Endothelial cell (in vitro differentiated cells): ENCODE data around the gene ERVFRD-1. TPM values are rescaled to one million over a fixed set of nuclear protein-coding genes. Genes with fewer than 3 reads are reported as not detected.

Experiments
- DNase-seq: peaks from one replicate; pipeline ENCODE4 v3.0.0; 2021; ENCODE audit warnings: low spot score
- H3K27ac Mint-ChIP-seq: one replicate; pipeline ENCODE4 v1.8.0; 2021; ENCODE audit warnings: mixed read lengths, inconsistent platforms; ENCODE audit not compliant: unreplicated experiment
- H3K27me3 Mint-ChIP-seq: one replicate; pipeline ENCODE4 v1.8.0; 2021; ENCODE audit warnings: mild to moderate bottlenecking, moderate library complexity, mixed read lengths, inconsistent platforms; ENCODE audit not compliant: unreplicated experiment
- H3K36me3 Mint-ChIP-seq: one replicate; pipeline ENCODE4 v1.8.0; 2021; ENCODE audit warnings: mild to moderate bottlenecking, low read depth, mixed read lengths, inconsistent platforms; ENCODE audit not compliant: unreplicated experiment
- H3K4me1 Mint-ChIP-seq: one replicate; pipeline ENCODE4 v1.8.0; 2021; ENCODE audit warnings: mild to moderate bottlenecking, mixed read lengths, inconsistent platforms; ENCODE audit not compliant: unreplicated experiment
- H3K4me3 Mint-ChIP-seq: one replicate; pipeline ENCODE4 v1.8.0; 2021; ENCODE audit warnings: mild to moderate bottlenecking, mixed read lengths, inconsistent platforms; ENCODE audit not compliant: unreplicated experiment
- H3K9me3 Mint-ChIP-seq: one replicate; pipeline ENCODE4 v1.8.0; 2021; ENCODE audit warnings: mixed read lengths, inconsistent platforms; ENCODE audit not compliant: unreplicated experiment
- total RNA-seq: library from RNA; stranded (reverse); fragmentation: NEBNext Ultra II Directional; extraction: Animal tissue kit (Norgen Biotek cat#: 25700); gene quantifications from one replicate; pipeline ENCODE4 v1.2.1, GENCODE V29; 2021; ENCODE audit not compliant: unreplicated experiment
- TF ChIP-seq, protein P1 (sequence below): fragments of 200-600 bp; sonication (generic); IDR thresholded peaks from one replicate; pipeline ENCODE4 v1.5.0; 2021; ENCODE audit warnings: antibody characterized with exemption; ENCODE audit not compliant: unreplicated experiment

Gene ERVFRD-1
- total RNA-seq, 1 donor from 2014 or later, result not detected

DNA sequence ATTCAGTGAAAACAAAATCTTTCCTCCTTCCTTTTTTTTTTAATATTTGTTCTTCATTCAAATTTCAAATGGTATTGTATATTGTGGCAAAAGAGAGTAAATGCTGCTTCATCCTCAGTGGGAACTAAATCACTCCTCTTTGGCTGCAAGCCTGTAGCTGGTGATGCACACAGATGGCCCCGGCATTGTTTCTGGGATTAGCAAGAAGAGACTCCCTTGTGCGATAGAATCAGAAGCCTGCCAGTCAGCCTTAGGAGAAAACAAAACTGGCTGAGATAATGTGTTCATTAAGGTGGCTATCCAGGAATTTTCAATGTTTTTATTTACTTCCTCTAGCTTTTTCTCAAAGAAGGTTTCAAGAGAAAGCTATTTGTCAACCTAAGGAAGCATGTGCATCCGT is 46.7 kb downstream of the ERVFRD-1 start:
- Mint-ChIP-seq H3K27ac (no peak overlapping the region), H3K36me3 (no peaks in the 10 kb centered on the region), H3K27me3 (no peaks in the 10 kb centered on the region), H3K4me1 (no peaks in the 10 kb centered on the region), H3K9me3 (no peaks in the 10 kb centered on the region), H3K4me3 (no peak overlapping the region)
- DNase-seq, result no peak
- TF ChIP-seq, protein P1, sequence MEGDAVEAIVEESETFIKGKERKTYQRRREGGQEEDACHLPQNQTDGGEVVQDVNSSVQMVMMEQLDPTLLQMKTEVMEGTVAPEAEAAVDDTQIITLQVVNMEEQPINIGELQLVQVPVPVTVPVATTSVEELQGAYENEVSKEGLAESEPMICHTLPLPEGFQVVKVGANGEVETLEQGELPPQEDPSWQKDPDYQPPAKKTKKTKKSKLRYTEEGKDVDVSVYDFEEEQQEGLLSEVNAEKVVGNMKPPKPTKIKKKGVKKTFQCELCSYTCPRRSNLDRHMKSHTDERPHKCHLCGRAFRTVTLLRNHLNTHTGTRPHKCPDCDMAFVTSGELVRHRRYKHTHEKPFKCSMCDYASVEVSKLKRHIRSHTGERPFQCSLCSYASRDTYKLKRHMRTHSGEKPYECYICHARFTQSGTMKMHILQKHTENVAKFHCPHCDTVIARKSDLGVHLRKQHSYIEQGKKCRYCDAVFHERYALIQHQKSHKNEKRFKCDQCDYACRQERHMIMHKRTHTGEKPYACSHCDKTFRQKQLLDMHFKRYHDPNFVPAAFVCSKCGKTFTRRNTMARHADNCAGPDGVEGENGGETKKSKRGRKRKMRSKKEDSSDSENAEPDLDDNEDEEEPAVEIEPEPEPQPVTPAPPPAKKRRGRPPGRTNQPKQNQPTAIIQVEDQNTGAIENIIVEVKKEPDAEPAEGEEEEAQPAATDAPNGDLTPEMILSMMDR, result no peak

DNA sequence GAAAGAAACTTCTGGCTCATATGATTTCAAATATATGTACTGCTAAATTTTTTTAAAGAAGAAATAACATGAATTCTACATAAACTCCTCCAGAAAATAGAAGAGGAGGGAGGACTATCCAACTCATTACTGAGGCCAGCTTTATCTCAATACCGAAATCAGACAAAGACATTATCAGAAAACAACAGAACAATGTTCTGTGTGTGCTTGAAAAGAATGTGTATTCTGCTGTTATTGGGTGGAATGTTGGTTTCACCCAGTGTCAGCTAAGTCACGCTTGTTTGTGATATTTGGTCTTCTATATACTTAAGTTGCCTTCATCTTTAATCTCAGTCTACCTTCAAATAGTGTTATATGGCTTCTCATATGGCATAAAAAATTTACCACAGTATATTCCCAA is 48.8 kb downstream of the ERVFRD-1 start:
- H3K4me1 Mint-ChIP-seq, result no peaks in the 10 kb centered on the region
- H3K4me3 Mint-ChIP-seq, result no peak overlapping the region
- H3K9me3 Mint-ChIP-seq, result no peaks in the 10 kb centered on the region
- no peak overlapping the region for H3K27ac Mint-ChIP-seq
- no peaks in the 10 kb centered on the region for H3K36me3 Mint-ChIP-seq
- no peak for DNase-seq
- no peaks in the 10 kb centered on the region for H3K27me3 Mint-ChIP-seq
- TF ChIP-seq, protein P1, result no peak

DNA sequence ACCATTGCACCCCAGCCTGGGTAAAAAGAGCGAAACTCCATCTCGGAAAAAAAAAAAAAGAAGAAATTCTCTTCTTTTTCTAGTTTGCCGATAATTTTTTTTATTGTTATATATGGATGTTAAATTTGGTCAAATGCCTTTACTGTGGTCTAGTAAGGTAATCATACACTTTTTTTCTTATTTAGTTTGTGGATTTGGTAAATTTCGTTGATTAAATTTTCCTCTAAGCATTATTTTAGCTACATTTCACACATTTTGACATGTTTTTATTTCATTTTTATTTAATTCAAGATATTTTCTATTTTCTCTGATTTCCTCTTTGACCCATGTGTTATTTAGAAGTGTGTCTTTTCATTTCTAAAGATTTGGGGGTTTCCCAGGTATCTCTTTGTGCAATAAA is 49.4 kb downstream of the ERVFRD-1 start:
- TF ChIP-seq, protein P1, result no peak
- Mint-ChIP-seq H3K4me1 (no peaks in the 10 kb centered on the region), H3K27ac (no peak overlapping the region), H3K4me3 (no peak overlapping the region), H3K9me3 (no peaks in the 10 kb centered on the region), H3K27me3 (no peaks in the 10 kb centered on the region), H3K36me3 (no peaks in the 10 kb centered on the region)
- no peak for DNase-seq

DNA sequence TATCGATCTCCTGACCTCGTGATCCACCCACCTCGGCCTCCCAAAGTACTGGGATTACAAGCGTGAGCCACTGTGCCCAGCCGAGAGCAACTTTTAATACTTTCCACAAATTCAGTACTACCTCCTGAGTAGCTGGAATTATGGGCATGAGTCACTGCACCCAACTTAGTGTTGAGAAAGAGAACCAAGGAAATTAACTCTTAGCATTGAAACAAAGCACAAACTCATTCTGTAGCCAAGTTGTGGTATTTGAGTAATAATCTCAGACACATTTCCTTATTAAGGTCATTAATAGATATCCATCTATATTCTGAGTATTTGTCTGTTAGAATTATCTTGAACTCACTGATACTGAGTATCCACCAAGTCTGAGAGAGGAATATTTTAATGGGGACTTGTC is 53.1 kb downstream of the ERVFRD-1 start:
- TF ChIP-seq, protein P1, result no peak
- Mint-ChIP-seq H3K27me3 (no peaks in the 10 kb centered on the region), H3K4me3 (no peak overlapping the region), H3K36me3 (no peaks in the 10 kb centered on the region), H3K9me3 (no peaks in the 10 kb centered on the region), H3K4me1 (no peaks in the 10 kb centered on the region), H3K27ac (no peak overlapping the region)
- DNase-seq, result no peak

DNA sequence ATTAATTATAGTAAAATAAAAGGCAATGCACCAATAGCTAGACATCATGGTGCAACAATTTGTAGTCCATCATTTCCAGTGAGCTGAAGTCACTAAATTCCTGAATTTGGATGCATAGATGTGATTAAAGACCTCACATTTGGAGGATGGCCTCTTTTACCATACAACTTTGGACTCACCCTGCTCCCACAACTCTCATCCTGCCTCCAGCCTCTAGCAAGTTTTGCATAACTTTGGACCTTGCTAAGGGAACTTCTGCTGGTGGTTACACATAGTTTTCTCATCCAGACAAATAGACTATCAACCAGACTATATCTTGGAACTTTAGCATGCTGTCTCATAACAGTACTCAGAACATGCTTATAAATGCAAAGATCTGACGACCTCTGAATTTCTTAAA is 54.7 kb downstream of the ERVFRD-1 start:
- TF ChIP-seq, protein P1, result no peak
- Mint-ChIP-seq H3K27me3 (no peaks in the 10 kb centered on the region), H3K4me3 (no peak overlapping the region), H3K27ac (no peak overlapping the region), H3K36me3 (no peaks in the 10 kb centered on the region), H3K9me3 (no peaks in the 10 kb centered on the region), H3K4me1 (no peaks in the 10 kb centered on the region)
- DNase-seq, result no peak
